ENCODE measurements around the gene KIAA0930.

The KIAA0930 gene

DNA sequence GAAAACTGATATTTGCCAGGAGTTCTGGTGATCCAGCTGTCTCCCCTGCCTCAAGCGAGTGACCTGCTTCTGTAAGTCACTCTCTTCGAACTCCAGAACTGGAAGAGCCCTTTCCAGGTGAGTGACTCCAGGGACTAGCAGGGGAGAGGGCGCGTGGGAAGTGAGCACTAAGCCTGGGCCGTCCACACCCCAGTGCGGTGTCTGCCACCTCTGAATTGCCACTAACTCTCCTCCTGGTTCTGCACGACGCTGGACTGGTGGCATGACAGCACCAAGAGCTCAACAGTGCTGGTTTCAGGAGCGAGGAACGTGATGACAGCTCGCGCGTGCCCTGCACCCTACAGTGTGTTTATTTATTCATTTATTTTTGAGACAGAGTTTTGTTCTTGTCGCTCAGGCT lies 22.9 kb downstream of the KIAA0930 start:
- DNase-seq, result no peak

- no peak for DNase-seq
Measured at GRCh38 chr22:45217345-45217744, 23.3 kb downstream of the KIAA0930 start.

DNA sequence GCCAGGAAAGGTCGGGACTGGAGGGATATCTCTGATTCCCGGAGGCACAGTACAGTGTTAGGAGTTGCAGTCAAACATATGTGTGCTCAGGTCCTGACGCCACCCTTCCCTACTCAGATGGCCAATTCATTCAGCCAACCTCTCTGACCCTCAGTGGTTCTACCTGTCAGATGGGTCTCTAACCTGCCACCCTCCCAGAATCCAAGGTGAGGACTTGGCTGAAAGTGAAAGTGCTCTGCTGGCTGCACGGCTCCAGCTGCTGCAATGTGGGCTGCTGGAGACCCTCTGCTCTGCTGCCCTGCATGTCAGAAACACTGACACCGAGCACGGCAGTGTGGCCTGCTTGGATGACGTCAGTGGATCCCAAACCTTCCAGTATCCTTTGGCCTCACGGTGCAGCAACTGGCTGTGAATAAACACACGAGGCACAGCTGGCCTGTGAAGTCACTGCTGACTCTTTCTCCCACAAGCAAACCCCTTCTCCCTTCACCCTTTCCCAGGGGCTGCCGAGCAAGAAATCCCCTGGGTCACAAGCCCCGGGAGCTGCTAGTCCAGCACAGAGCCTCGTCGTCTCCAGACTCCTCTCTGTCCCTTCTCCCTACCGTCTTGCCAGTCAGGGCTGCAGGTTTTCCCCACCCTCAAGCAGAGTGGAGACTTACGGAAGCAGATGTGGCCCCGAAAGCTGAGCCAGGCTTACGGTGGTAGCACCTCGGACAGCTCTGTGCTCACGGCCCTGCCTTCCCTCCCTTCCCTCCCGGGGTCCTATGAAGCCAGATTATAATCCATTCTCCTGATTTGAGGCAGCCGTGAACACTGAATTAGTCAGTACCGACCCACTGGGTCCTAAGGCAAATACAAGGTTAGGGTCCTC lies 24.3 kb downstream of the KIAA0930 start:
- DNase-seq, result peak; percentile 35

- no peak for DNase-seq
Measured at GRCh38 chr22:45212992-45213751, 27.5 kb downstream of the KIAA0930 start.

GRCh38 chr22:45212306-45212709 lies 28.4 kb downstream of the KIAA0930 start:
- no peak for DNase-seq

- no peak for DNase-seq
Measured at GRCh38 chr22:45211848-45212247, 28.8 kb downstream of the KIAA0930 start.

- DNase-seq, result no peak
Measured at GRCh38 chr22:45211435-45211834, 29.3 kb downstream of the KIAA0930 start.

GRCh38 chr22:45210991-45211390 lies 29.7 kb downstream of the KIAA0930 start:
- DNase-seq, result no peak

GRCh38 chr22:45210577-45210976 lies 30.1 kb downstream of the KIAA0930 start:
- no peak for DNase-seq

DNA sequence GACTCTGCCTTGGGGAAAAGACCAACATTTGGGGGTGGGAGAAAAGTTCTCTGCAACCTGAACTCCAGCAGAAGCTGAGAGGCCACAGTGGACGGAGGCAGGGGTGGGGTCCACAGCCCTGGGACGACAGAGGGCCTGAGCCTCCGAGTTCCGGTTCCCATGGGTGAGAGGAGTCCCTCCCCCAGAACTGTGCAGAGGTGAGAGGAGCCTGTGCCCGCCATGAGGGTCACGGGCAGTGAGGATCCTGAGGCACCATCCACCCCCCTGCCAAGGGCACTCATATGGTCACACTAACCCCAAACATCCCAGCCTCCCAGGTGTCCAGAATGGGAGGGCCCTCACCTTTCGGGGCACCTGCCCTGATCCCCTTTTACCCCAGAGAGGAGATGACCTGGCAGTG lies 30.5 kb downstream of the KIAA0930 start:
- no peak for DNase-seq

- no peak for DNase-seq
Measured at GRCh38 chr22:45208993-45209838, 31.5 kb downstream of the KIAA0930 start.

GRCh38 chr22:45208696-45208992 lies 32.0 kb downstream of the KIAA0930 start:
- DNase-seq, result no peak

DNA sequence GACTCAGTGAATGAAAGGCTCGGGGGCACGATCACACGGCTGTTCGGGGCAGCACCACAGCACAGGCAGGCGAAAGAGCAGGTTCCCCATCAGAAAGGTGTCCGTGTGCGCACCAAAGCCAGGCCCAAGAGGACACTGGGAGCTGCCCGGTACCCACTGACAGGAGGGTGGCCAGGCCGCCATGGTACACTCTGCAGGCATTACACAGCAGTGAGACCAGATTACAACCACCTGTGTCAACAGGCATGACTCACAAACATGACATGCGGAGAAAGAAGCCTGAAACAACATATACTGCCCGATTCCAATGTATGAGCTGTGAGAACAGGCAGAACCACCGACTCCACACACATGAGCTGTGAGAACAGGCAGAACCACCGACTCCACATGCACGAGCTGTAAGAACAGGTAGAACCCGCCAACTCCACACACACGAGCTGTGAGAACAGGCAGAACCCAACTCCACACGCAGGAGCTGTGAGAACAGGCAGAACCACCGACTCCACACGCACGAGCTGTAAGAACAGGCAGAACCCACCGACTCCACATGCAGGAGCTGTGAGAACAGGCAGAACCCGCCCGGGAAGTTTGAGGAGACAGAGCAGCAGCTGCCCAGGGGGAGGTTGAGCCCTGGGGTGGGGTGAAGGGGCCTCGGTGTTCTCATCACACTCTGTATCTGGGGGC lies 32.6 kb downstream of the KIAA0930 start:
- no peak for DNase-seq

GRCh38 chr22:45207533-45207932 lies 33.2 kb downstream of the KIAA0930 start:
- no peak for DNase-seq

DNA sequence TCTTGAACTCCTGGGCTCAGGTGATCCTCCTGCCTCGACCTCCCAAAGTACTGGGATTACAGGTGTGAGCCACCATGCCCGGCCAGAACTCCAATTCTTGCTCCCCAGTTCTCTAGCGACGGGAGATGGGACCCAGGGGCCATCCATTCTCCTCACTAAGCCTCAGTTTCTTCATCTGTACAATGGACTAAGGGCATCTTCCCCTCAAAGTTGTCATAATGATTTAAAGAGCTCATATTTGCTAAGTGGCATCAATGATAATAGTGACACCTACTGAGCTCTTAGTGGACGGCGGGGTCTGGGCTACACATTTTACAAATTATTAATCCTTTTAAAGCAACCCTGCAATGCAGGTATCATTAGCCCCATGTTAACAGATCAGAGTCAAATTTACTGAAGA lies 34.5 kb downstream of the KIAA0930 start:
- no peak for DNase-seq

DNA sequence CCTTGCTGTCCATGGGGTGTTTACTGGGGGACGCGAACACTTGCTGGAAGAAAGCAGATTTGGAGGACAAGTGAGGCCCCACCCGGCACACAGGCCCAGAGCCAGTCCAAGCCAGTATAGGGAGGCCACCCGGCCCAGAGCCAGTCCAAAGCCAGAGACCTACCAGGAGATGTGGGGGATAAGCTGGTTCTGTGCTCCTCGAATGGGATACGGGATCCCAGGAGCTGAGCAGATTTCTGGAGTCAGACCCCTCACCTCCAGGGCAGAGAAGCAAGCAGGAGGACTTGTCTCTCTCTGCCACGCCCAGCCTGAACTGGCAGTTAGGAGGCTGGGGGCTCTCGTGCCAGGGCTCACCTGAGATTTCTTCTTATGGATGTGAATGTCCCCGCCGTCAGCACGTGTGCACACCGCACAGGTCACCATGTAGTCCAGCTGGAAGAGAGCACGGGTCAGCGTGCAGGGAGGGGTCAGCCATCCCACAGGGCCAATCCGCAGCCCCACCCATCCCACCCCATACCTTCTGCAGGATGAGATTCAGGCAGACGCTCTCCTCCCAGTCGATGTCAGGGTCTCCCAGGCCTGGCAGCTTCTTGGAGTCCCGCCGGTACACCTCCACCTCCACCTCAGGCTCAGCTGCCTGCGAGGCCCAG lies 35.3 kb downstream of the KIAA0930 start:
- DNase-seq, result no peak

GRCh38 chr22:45204819-45205218 lies 35.9 kb downstream of the KIAA0930 start:
- no peak for DNase-seq

DNA sequence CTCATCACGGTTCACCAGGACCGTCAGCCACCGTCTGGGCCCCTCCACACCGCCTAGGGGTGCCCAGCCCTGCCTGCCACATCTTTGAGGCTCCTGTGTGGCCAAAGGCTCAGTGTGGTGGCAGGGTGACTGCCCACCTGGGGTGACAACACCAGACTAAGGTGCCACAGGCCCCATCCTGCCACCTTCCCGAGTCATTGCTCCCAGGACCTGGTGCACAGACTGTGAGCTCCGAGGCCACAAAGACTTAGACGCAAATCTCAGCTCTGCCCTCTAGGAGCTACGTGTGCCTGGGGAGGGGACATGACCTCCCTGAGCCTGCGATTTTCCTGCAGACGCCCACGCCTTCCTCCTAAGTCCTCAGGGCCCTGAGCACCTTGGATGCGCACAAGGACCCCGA lies 36.5 kb downstream of the KIAA0930 start:
- DNase-seq, result no peak

- DNase-seq, result no peak
Measured at GRCh38 chr22:45203150-45203951, 37.3 kb downstream of the KIAA0930 start.

GRCh38 chr22:45202333-45203149 lies 38.2 kb downstream of the KIAA0930 start:
- DNase-seq, result no peak
